Trophoblast cell (in vitro differentiated cells and primary cell): ENCODE data around the gene NOS1AP.
A peak's percentile ranks its signal among the peaks of the same experiment; 100 is the strongest.

Source experiments
- DNase-seq, 2 donors: peaks; one replicate each; pipeline ENCODE4 v3.0.0-alpha.2; 2016
- H2AFZ ChIP-seq: 2 replicates; pipeline ENCODE4 v1.6.1; 2013; ENCODE audit warnings: low read length, moderate library complexity, mild to moderate bottlenecking; ENCODE audit not compliant: insufficient read depth, poor library complexity
- H2AK5ac ChIP-seq: 2 replicates; pipeline ENCODE4 v1.6.1; 2013; ENCODE audit warnings: mild to moderate bottlenecking, low read length
- H2BK120ac ChIP-seq: 2 replicates; pipeline ENCODE4 v1.6.1; 2013; ENCODE audit warnings: low read length, mild to moderate bottlenecking, moderate library complexity; ENCODE audit not compliant: insufficient read depth, poor library complexity
- H2BK12ac ChIP-seq: 2 replicates; pipeline ENCODE4 v1.6.1; 2013; ENCODE audit warnings: mild to moderate bottlenecking, low read length, moderate library complexity
- H2BK5ac ChIP-seq: 2 replicates; pipeline ENCODE4 v1.6.1; 2013; ENCODE audit warnings: low read length, low read depth, moderate library complexity, mild to moderate bottlenecking; ENCODE audit not compliant: poor library complexity
- H3K14ac ChIP-seq: 2 replicates; pipeline ENCODE4 v1.6.1; 2013; ENCODE audit warnings: mild to moderate bottlenecking, low read length
- H3K18ac ChIP-seq: 2 replicates; pipeline ENCODE4 v1.6.1; 2013; ENCODE audit warnings: mild to moderate bottlenecking, low read length
- H3K23ac ChIP-seq: 2 replicates; pipeline ENCODE4 v1.6.1; 2013; ENCODE audit warnings: low read length
- H3K27ac ChIP-seq: 2 replicates; pipeline ENCODE4 v1.5.1; 2013; ENCODE audit warnings: low read depth, mild to moderate bottlenecking, inconsistent platforms, low read length, moderate library complexity
- H3K27me3 ChIP-seq: 2 replicates; pipeline ENCODE4 v1.6.1; 2013; ENCODE audit warnings: inconsistent platforms, mild to moderate bottlenecking, low read length, moderate library complexity; ENCODE audit not compliant: insufficient read depth
- H3K36me3 ChIP-seq, 2 experiments: 1 replicate in 1 of 2; 2 replicates in 1 of 2; pipeline ENCODE4 v1.6.1; 2013; ENCODE audit warnings: low read length in 2 of 2, mild to moderate bottlenecking in 2 of 2, moderate library complexity in 1 of 2; ENCODE audit not compliant: insufficient read depth in 2 of 2, control insufficient read depth in 1 of 2
- H3K4ac ChIP-seq: 2 replicates; pipeline ENCODE4 v1.6.1; 2013; ENCODE audit warnings: low read depth, mild to moderate bottlenecking, low read length, moderate library complexity
- H3K4me1 ChIP-seq, 2 experiments: 1 replicate in 1 of 2; 2 replicates in 1 of 2; pipeline ENCODE4 v1.6.1; 2013; ENCODE audit warnings: low read length in 2 of 2, mild to moderate bottlenecking in 2 of 2, moderate library complexity in 1 of 2; ENCODE audit not compliant: insufficient read depth in 2 of 2, control insufficient read depth in 1 of 2
- H3K4me2 ChIP-seq: 2 replicates; pipeline ENCODE4 v1.6.1; 2013; ENCODE audit warnings: inconsistent platforms, mild to moderate bottlenecking, low read length, moderate library complexity
- H3K4me3 ChIP-seq: 2 replicates; pipeline ENCODE4 v1.5.1; 2013; ENCODE audit warnings: mild to moderate bottlenecking, low read depth, low read length, inconsistent platforms
- H3K79me1 ChIP-seq: one replicate; pipeline ENCODE4 v1.6.1; 2013; ENCODE audit warnings: low read length
- H3K79me2 ChIP-seq: 2 replicates; pipeline ENCODE4 v1.6.1; 2013; ENCODE audit warnings: low read length, mild to moderate bottlenecking; ENCODE audit not compliant: control insufficient read depth, insufficient read depth, poor library complexity
- H3K9ac ChIP-seq: 2 replicates; pipeline ENCODE4 v1.6.1; 2013; ENCODE audit warnings: mild to moderate bottlenecking, low read length
- H3K9me3 ChIP-seq: 2 replicates; pipeline ENCODE4 v1.6.1; 2013; ENCODE audit warnings: low read depth, mild to moderate bottlenecking, control low read depth, inconsistent platforms, low read length; ENCODE audit not compliant: insufficient read depth
- H4K12ac ChIP-seq: 2 replicates; pipeline ENCODE4 v1.6.1; 2013; ENCODE audit warnings: low read depth, mild to moderate bottlenecking, low read length, moderate library complexity
- H4K8ac ChIP-seq: 2 replicates; pipeline ENCODE4 v1.6.1; 2013; ENCODE audit warnings: low read depth, mild to moderate bottlenecking, low read length, moderate library complexity
- H4K91ac ChIP-seq: one replicate; pipeline ENCODE4 v1.6.1; 2013; ENCODE audit warnings: low read depth, mild to moderate bottlenecking, low read length, moderate library complexity
- WGBS: extraction: QIAGEN DNeasy Blood & Tissue Kit; methylation state at CpG from one replicate; pipeline ENCODE4 v1.1.7; 2013; ENCODE audit warnings: missing lambda C conversion rate; ENCODE audit not compliant: insufficient read length, insufficient coverage; ENCODE audit errors: extremely low coverage; 5-methylcytosine and 5-hydroxymethylcytosine counted together

Gene NOS1AP

GRCh38 chr1:162233066-162233465 is 163.6 kb downstream of the NOS1AP start:
- Histone ChIP-seq H2AFZ (no peak overlapping the region), H3K23ac (no peak overlapping the region), H3K9me3 (no peaks in the 10 kb centered on the region), H4K8ac (no peak overlapping the region), H2AK5ac (no peak overlapping the region), H2BK5ac (no peak overlapping the region), H3K4me2 (no peak overlapping the region), H3K27me3 (no peaks in the 10 kb centered on the region), H3K4me3 (no peak overlapping the region), H3K14ac (no peak overlapping the region), H3K4me1 (peaks cover 4 to 8% of the 10 kb centered on the region in 2 experiments), H4K91ac (no peak overlapping the region), H3K9ac (no peak overlapping the region), H2BK120ac (no peak overlapping the region), H4K12ac (no peak overlapping the region), H3K4ac (no peak overlapping the region), H3K18ac (no peak overlapping the region), H3K79me2 (no peaks in the 10 kb centered on the region), H3K36me3 (no peaks in the 10 kb centered on the region), H3K27ac (no peak overlapping the region), H3K79me1 (no peaks in the 10 kb centered on the region), H2BK12ac (no peak overlapping the region)
- no peak for DNase-seq
- WGBS, result no CpG with 5 or more reads among the region's 1 CpG

DNA sequence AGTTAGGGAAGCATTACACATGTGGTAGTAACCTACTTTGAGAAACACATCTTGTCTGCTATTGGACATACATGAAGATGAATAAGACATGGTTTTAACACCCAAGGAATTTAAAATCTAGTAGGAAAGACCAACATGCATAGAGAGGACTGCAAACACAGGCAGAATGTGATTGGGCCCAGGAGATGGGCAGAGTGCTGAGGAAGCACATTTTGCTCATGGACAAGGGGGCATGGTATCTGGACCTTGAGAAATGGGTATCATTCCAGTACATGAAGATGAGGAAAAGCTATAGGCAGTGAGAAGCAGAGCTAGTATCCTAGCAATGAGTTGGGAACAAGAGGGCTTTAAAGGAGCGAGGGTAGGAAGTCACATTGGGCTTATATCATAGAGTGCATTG is 164.4 kb downstream of the NOS1AP start:
- H2BK12ac ChIP-seq, result no peak overlapping the region
- H3K79me1 ChIP-seq, result no peaks in the 10 kb centered on the region
- H3K4me2 ChIP-seq, result no peak overlapping the region
- H4K91ac ChIP-seq, result no peak overlapping the region
- WGBS, result no CpG with 5 or more reads among the region's 1 CpG
- H3K18ac ChIP-seq, result no peak overlapping the region
- no peak overlapping the region for H2AK5ac ChIP-seq
- no peak overlapping the region for H4K12ac ChIP-seq
- no peak overlapping the region for H3K4me3 ChIP-seq
- no peak overlapping the region for H3K27ac ChIP-seq
- no peak overlapping the region for H3K4ac ChIP-seq
- no peak overlapping the region for H3K14ac ChIP-seq
- H3K23ac ChIP-seq, result no peak overlapping the region
- no peaks in the 10 kb centered on the region for H3K27me3 ChIP-seq
- H3K9ac ChIP-seq, result no peak overlapping the region
- no peak overlapping the region for H2AFZ ChIP-seq
- H3K4me1 ChIP-seq, result peaks cover 4 to 8% of the 10 kb centered on the region in 2 experiments
- H2BK5ac ChIP-seq, result no peak overlapping the region
- no peaks in the 10 kb centered on the region for H3K79me2 ChIP-seq
- H2BK120ac ChIP-seq, result no peak overlapping the region
- no peak for DNase-seq
- no peak overlapping the region for H4K8ac ChIP-seq
- no peaks in the 10 kb centered on the region for H3K9me3 ChIP-seq
- no peaks in the 10 kb centered on the region for H3K36me3 ChIP-seq

- Histone ChIP-seq H3K36me3 (no peaks in the 10 kb centered on the region), H3K9me3 (no peaks in the 10 kb centered on the region), H3K79me2 (no peaks in the 10 kb centered on the region), H3K4me2 (no peak overlapping the region), H3K27ac (no peak overlapping the region), H2AK5ac (no peak overlapping the region), H3K79me1 (no peaks in the 10 kb centered on the region), H3K18ac (no peak overlapping the region), H3K23ac (no peak overlapping the region), H4K91ac (no peak overlapping the region), H3K27me3 (no peaks in the 10 kb centered on the region), H2BK12ac (no peak overlapping the region), H3K9ac (no peak overlapping the region), H3K4me3 (no peak overlapping the region), H2BK5ac (no peak overlapping the region), H2BK120ac (no peak overlapping the region), H3K14ac (no peak overlapping the region), H4K8ac (no peak overlapping the region), H2AFZ (no peak overlapping the region), H3K4me1 (peaks cover 4 to 8% of the 10 kb centered on the region in 2 experiments), H3K4ac (no peak overlapping the region), H4K12ac (no peak overlapping the region)
- no CpG with 5 or more reads among the region's 2 CpGs for WGBS
- no peak for DNase-seq
Measured at GRCh38 chr1:162234571-162234970, 165.1 kb downstream of the NOS1AP start.

DNA sequence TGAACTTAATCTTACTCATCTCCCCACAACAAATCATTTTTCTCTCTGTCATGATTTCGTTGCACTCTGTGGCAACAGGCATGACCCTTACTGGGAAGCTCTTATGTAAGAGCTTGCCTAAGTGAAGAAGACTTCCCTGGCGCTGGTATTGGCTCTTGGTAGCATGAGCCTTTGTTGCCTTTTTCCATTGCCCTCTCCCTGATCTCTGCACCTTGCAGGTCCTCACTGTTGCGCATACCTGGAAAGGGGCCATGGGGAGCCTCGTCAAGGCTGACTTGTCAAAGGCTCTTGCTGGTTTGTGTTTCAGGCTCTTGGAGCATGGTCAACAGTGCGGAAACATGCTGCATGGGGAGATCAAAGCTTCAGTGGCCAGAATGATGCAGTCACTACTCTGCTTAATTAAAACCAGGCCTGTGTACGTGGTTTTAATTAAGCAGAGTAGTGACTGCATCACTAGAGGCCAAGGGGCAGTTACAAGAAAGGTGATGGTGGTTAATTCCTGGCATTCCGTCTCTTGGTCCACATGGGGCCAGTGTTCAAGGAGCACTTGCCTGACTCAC is 165.8 kb downstream of the NOS1AP start:
- H3K14ac ChIP-seq, result no peak overlapping the region
- no CpG with 5 or more reads among the region's 7 CpGs for WGBS

More for the DNA sequence above, 165.8 kb downstream of the NOS1AP start:
- H3K9me3 ChIP-seq, result no peaks in the 10 kb centered on the region
- no peak overlapping the region for H2BK5ac ChIP-seq
- H3K4me3 ChIP-seq, result no peak overlapping the region
- H2BK12ac ChIP-seq, result no peak overlapping the region
- no peaks in the 10 kb centered on the region for H3K36me3 ChIP-seq
- no peaks in the 10 kb centered on the region for H3K79me2 ChIP-seq
- H2BK120ac ChIP-seq, result no peak overlapping the region
- peak overlapping the region; percentile 7 for H3K23ac ChIP-seq
- H3K18ac ChIP-seq, result no peak overlapping the region
- peaks cover 2 to 5% of the 10 kb centered on the region in 2 experiments for H3K4me1 ChIP-seq
- H3K27me3 ChIP-seq, result no peaks in the 10 kb centered on the region
- H4K12ac ChIP-seq, result no peak overlapping the region
- no peak overlapping the region for H3K4ac ChIP-seq
- no peak overlapping the region for H2AK5ac ChIP-seq
- H3K27ac ChIP-seq, result no peak overlapping the region
- DNase-seq, result peak in 1 of 2 donors; percentile 19
- no peaks in the 10 kb centered on the region for H3K79me1 ChIP-seq
- no peak overlapping the region for H4K8ac ChIP-seq
- H3K9ac ChIP-seq, result no peak overlapping the region
- no peak overlapping the region for H4K91ac ChIP-seq
- H2AFZ ChIP-seq, result no peak overlapping the region
- no peak overlapping the region for H3K4me2 ChIP-seq
